OCI-LY3 (cell line): ENCODE measurements around the gene NELL1.

Experiments
- H2AFZ ChIP-seq: fragments of 200-600, 300-600 bp; shearing (Covaris generic); 2 replicates; pipeline ENCODE4 v1.6.0; 2014; ENCODE audit warnings: antibody characterized with exemption, low read depth, low read length
- H3K27ac ChIP-seq: fragments of 200-600, 300-600 bp; sonication (generic); 2 replicates; pipeline ENCODE4 v1.5.1; 2014; ENCODE audit warnings: mild to moderate bottlenecking, low read length, moderate library complexity, mixed read lengths
- H3K27me3 ChIP-seq: fragments of 200-600, 300-600 bp; sonication (generic); 2 replicates; pipeline ENCODE4 v1.6.1; 2014; ENCODE audit warnings: low read depth, low read length, mixed read lengths
- H3K36me3 ChIP-seq: fragments of 200-600, 300-600 bp; sonication (generic); replicated peaks from 2 replicates; pipeline ENCODE3; 2014; ENCODE audit warnings: low read depth, low read length, mixed read lengths
- H3K4me1 ChIP-seq: fragments of 300-600, 200-600 bp; sonication (generic); 2 replicates; pipeline ENCODE4 v1.6.1; 2014; ENCODE audit warnings: low read length, mixed read lengths
- H3K4me2 ChIP-seq: fragments of 200-600, 300-600 bp; sonication (generic); 2 replicates; pipeline ENCODE4 v1.6.1; 2014; ENCODE audit warnings: low read length, mixed read lengths
- H3K4me3 ChIP-seq: fragments of 300-600, 200-600 bp; sonication (generic); 2 replicates; pipeline ENCODE4 v1.5.1; 2014; ENCODE audit warnings: antibody characterized with exemption, mild to moderate bottlenecking, low read length, moderate library complexity
- H3K79me2 ChIP-seq: fragments of 300-600, 200-600 bp; shearing (Covaris generic); 2 replicates; pipeline ENCODE4 v1.6.1; 2014; ENCODE audit warnings: mild to moderate bottlenecking, low read length, mixed read lengths
- H3K9ac ChIP-seq: fragments of 300-600, 200-600 bp; shearing (Covaris generic); 2 replicates; pipeline ENCODE4 v1.6.0; 2014; ENCODE audit warnings: mild to moderate bottlenecking, low read length, moderate library complexity
- H3K9me3 ChIP-seq: fragments of 200-600, 300-600 bp; shearing (Covaris generic); 2 replicates; pipeline ENCODE4 v1.6.1; 2014; ENCODE audit warnings: low read length, mixed read lengths; ENCODE audit not compliant: insufficient read depth
- H4K20me1 ChIP-seq: fragments of 200-600, 300-600 bp; sonication (generic); 2 replicates; pipeline ENCODE4 v1.6.1; 2016; ENCODE audit warnings: low read length, mixed read lengths; ENCODE audit not compliant: insufficient read depth
- EZH2phosphoT487 ChIP-seq: fragments of 200-600 bp; shearing (Covaris generic); IDR thresholded peaks from 2 replicates; pipeline ENCODE4 v1.6.1; 2018; ENCODE audit warnings: antibody characterized with exemption, mixed run types, low read depth
- TF ChIP-seq, protein P1 (sequence below): fragments of 200-600, 300-600 bp; sonication (generic); IDR thresholded peaks from 2 replicates; pipeline ENCODE4 v1.5.1; 2014; ENCODE audit warnings: antibody characterized with exemption, low read length, low read depth

NELL1 gene

DNA sequence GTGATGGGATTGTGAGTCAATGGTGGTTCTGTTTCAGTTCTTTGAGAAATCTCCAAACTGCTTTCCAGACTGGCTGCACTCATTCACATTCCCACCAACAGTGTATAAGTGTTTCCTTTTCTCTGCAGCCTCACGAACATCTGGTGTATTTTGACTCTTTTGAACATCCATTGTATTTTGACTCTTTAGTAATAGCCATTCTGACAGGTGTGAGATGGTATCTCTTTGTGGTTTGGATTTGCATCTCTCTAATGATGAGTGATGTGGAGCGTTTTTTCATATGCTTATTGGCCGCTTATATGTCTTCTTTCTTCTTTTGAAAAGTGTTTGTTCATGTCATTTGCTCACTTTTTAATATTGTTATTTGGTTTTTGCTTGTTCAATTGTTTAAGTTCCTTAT, 19.4 kb downstream of the NELL1 start:
- Histone ChIP-seq H3K9ac (no peak overlapping the region), H4K20me1 (no peaks in the 10 kb centered on the region), H2AFZ (no peak overlapping the region), H3K4me3 (no peak overlapping the region), H3K36me3 (no peaks in the 10 kb centered on the region), H3K27ac (no peak overlapping the region), H3K27me3 (no peaks in the 10 kb centered on the region), H3K9me3 (no peaks in the 10 kb centered on the region), H3K79me2 (no peaks in the 10 kb centered on the region), H3K4me2 (no peak overlapping the region), H3K4me1 (no peaks in the 10 kb centered on the region)
- TF ChIP-seq, protein P1, sequence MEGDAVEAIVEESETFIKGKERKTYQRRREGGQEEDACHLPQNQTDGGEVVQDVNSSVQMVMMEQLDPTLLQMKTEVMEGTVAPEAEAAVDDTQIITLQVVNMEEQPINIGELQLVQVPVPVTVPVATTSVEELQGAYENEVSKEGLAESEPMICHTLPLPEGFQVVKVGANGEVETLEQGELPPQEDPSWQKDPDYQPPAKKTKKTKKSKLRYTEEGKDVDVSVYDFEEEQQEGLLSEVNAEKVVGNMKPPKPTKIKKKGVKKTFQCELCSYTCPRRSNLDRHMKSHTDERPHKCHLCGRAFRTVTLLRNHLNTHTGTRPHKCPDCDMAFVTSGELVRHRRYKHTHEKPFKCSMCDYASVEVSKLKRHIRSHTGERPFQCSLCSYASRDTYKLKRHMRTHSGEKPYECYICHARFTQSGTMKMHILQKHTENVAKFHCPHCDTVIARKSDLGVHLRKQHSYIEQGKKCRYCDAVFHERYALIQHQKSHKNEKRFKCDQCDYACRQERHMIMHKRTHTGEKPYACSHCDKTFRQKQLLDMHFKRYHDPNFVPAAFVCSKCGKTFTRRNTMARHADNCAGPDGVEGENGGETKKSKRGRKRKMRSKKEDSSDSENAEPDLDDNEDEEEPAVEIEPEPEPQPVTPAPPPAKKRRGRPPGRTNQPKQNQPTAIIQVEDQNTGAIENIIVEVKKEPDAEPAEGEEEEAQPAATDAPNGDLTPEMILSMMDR = no peak
- TF ChIP-seq EZH2phosphoT487 = no peak

DNA sequence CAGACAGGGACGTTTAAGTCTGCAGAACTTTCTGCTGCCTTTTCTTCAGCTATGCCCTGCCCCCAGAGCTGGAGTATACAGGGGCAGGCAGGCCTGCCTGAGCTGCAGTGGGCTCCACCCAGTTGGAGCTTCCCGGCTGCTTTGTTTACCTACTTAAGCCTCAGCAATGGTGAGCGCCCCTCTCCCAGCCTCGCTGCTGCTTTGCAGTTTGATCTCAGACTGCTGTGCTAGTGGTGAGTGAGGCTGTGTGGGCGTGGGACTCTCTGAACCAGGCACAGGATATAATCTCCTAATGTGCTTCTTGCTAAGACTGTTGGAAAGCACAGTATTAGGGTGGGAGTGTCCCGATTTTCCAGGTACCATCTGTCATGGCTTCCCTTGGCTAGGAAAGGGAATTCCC, 38.5 kb downstream of the NELL1 start:
- H3K9me3 ChIP-seq = no peaks in the 10 kb centered on the region
- no peaks in the 10 kb centered on the region for H3K79me2 ChIP-seq
- TF ChIP-seq, protein P1 = no peak
- TF ChIP-seq EZH2phosphoT487 = no peak
- H3K27ac ChIP-seq = no peak overlapping the region
- no peaks in the 10 kb centered on the region for H3K4me1 ChIP-seq
- H4K20me1 ChIP-seq = no peaks in the 10 kb centered on the region
- H3K4me3 ChIP-seq = no peak overlapping the region
- H3K36me3 ChIP-seq = no peaks in the 10 kb centered on the region
- H2AFZ ChIP-seq = no peak overlapping the region
- no peak overlapping the region for H3K4me2 ChIP-seq
- H3K9ac ChIP-seq = no peak overlapping the region
- H3K27me3 ChIP-seq = no peaks in the 10 kb centered on the region

DNA sequence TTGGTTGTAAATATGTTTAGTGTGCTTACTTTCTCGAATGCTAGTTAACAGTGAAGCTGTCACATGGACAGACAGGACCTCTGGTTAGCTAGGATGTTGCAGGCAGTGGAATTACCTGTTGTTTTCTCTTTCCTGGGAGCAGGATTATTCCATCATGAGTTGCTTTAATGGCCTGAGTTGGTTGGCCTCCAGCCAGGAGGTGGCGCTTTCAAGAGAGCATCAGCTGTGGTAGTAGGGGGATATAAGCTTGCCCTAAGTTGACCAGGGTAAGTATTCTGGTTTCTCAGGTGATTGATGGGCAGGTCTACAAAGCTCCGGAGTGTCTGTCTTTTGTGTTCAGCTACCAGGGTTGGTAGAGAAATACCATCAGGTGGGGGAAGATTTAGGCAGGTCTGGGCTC, 43.5 kb downstream of the NELL1 start:
- Histone ChIP-seq H3K27me3 (no peaks in the 10 kb centered on the region), H3K4me1 (peaks cover 12% of the 10 kb centered on the region), H3K9me3 (no peaks in the 10 kb centered on the region), H3K9ac (no peak overlapping the region), H3K27ac (no peak overlapping the region), H3K4me2 (no peak overlapping the region), H3K4me3 (no peak overlapping the region), H4K20me1 (no peaks in the 10 kb centered on the region), H3K36me3 (no peaks in the 10 kb centered on the region), H3K79me2 (no peaks in the 10 kb centered on the region), H2AFZ (no peak overlapping the region)
- TF ChIP-seq, protein P1 = peak; percentile 14; the same call in 1 of the 2 replicates
- no peak for TF ChIP-seq EZH2phosphoT487

DNA sequence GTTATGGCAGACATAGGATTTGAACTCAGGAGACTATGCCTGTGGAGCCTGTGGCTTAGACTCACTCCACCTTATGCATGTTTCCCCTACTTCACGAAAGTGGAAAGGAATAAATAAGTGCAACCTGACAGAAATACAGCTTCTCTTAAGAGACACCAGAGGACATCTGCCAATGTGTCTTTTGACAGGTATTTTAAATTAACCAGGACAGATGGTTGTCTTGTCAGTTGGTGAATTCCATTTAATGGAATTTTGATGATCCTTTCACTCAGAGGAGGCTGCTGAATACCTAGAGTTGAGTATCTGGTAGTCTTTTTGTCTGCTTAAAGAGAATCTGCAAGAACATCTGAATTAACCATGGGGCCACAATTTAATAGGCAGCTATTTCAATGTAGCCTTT, 46.1 kb downstream of the NELL1 start:
- Histone ChIP-seq H4K20me1 (no peaks in the 10 kb centered on the region), H3K36me3 (no peaks in the 10 kb centered on the region), H3K4me2 (no peak overlapping the region), H3K27ac (no peak overlapping the region), H3K27me3 (no peaks in the 10 kb centered on the region), H2AFZ (no peak overlapping the region), H3K9me3 (no peaks in the 10 kb centered on the region), H3K79me2 (no peaks in the 10 kb centered on the region), H3K9ac (no peak overlapping the region), H3K4me1 (peaks cover 14% of the 10 kb centered on the region), H3K4me3 (no peak overlapping the region)
- no peak for TF ChIP-seq EZH2phosphoT487
- TF ChIP-seq, protein P1 = no peak
